Jurkat, Clone E6-1 (cell line): ENCODE data around the gene PCNX2.

ENCODE experiments used
- DNase-seq: peaks from one replicate; pipeline ENCODE4 v3.0.0-alpha.2; 2011; ENCODE audit warnings: low read depth, low spot score
- H3K4me3 ChIP-seq: 2 replicates; pipeline ENCODE4 v1.5.1; 2011; ENCODE audit warnings: mild to moderate bottlenecking, low read length, control low read depth, moderate library complexity

The PCNX2 gene

GRCh38 chr1:233277637-233278606 lies 17.6 kb downstream of the PCNX2 start:
- DNase-seq: no peak
- H3K4me3 ChIP-seq: no peak overlapping the region

GRCh38 chr1:233269656-233270055 lies 25.9 kb downstream of the PCNX2 start:
- no peak for DNase-seq
- no peak overlapping the region for H3K4me3 ChIP-seq

GRCh38 chr1:233268389-233269022 lies 27.0 kb downstream of the PCNX2 start:
- no peak for DNase-seq
- H3K4me3 ChIP-seq: no peak overlapping the region

GRCh38 chr1:233261695-233262094 lies 33.8 kb downstream of the PCNX2 start:
- H3K4me3 ChIP-seq: no peak overlapping the region
- no peak for DNase-seq

- DNase-seq: no peak
- H3K4me3 ChIP-seq: no peak overlapping the region
Observed at GRCh38 chr1:233261206-233261605, 34.3 kb downstream of the PCNX2 start.

GRCh38 chr1:233257786-233258185 lies 37.7 kb downstream of the PCNX2 start:
- H3K4me3 ChIP-seq: no peak overlapping the region
- DNase-seq: no peak

GRCh38 chr1:233256789-233257188 lies 38.7 kb downstream of the PCNX2 start:
- H3K4me3 ChIP-seq: no peak overlapping the region
- no peak for DNase-seq

GRCh38 chr1:233256191-233256590 lies 39.3 kb downstream of the PCNX2 start:
- no peak overlapping the region for H3K4me3 ChIP-seq

GRCh38 chr1:233255145-233255544 lies 40.4 kb downstream of the PCNX2 start:
- no peak for DNase-seq
- H3K4me3 ChIP-seq: no peak overlapping the region

More at GRCh38 chr1:233256191-233256590, 39.3 kb downstream of the PCNX2 start:
- no peak for DNase-seq

GRCh38 chr1:233253832-233254331 lies 41.6 kb downstream of the PCNX2 start:
- no peak overlapping the region for H3K4me3 ChIP-seq
- no peak for DNase-seq

GRCh38 chr1:233253231-233253831 lies 42.2 kb downstream of the PCNX2 start:
- H3K4me3 ChIP-seq: no peak overlapping the region
- no peak for DNase-seq

GRCh38 chr1:233252441-233252840 lies 43.1 kb downstream of the PCNX2 start:
- H3K4me3 ChIP-seq: no peak overlapping the region
- DNase-seq: peak; percentile 55

GRCh38 chr1:233251201-233251720 lies 44.3 kb downstream of the PCNX2 start:
- peak overlapping the region; percentile 28 for H3K4me3 ChIP-seq
- peak; percentile 99 for DNase-seq

GRCh38 chr1:233248014-233248413 lies 47.5 kb downstream of the PCNX2 start:
- DNase-seq: no peak
- no peak overlapping the region for H3K4me3 ChIP-seq

GRCh38 chr1:233246965-233247364 lies 48.6 kb downstream of the PCNX2 start:
- H3K4me3 ChIP-seq: no peak overlapping the region
- DNase-seq: no peak

GRCh38 chr1:233245191-233245765 lies 50.2 kb downstream of the PCNX2 start:
- no peak for DNase-seq
- H3K4me3 ChIP-seq: no peak overlapping the region

GRCh38 chr1:233244183-233244582 lies 51.3 kb downstream of the PCNX2 start:
- no peak overlapping the region for H3K4me3 ChIP-seq
- no peak for DNase-seq

- no peak overlapping the region for H3K4me3 ChIP-seq
- DNase-seq: no peak
Observed at GRCh38 chr1:233242827-233243483, 52.6 kb downstream of the PCNX2 start.

- no peak overlapping the region for H3K4me3 ChIP-seq
- DNase-seq: no peak
Observed at GRCh38 chr1:233241759-233242158, 53.8 kb downstream of the PCNX2 start.
